A673 (cell line): ENCODE results near the gene TSPAN19. TPM values are rescaled to one million over a fixed set of nuclear protein-coding genes. Genes with fewer than 3 reads are reported as not detected.

Experiments used
- BruUV-seq: library from RNA; stranded (reverse); fragments of 400-500 nt; replicated peaks from 2 replicates; lab custom pipeline; 2021; lab: Mats Ljungman, UMichigan
- CTCF ChIA-PET: fragments of 300-600 bp; sonication (Branson Sonifier 250); formaldehyde crosslinking; loops from one replicate; lab custom pipeline; 2022; ENCODE audit warnings: antibody characterized with exemption; lab: Charles Lee
- POLR2A ChIA-PET: fragments of 300-600 bp; sonication (Branson Sonifier 250); formaldehyde crosslinking; loops from one replicate; lab custom pipeline; 2022; ENCODE audit warnings: antibody characterized with exemption; ENCODE audit not compliant: low non-redundant PET; lab: Charles Lee
- DNase-seq: peaks from one replicate; pipeline ENCODE4 v3.0.0-alpha.2; 2015; ENCODE audit warnings: low spot score
- H3K27ac ChIP-seq: fragments of 200-600 bp; sonication (generic); 2 replicates; pipeline ENCODE4 v1.5.1; 2016; ENCODE audit warnings: mixed run types, low read depth, mild to moderate bottlenecking, mixed read lengths, antibody characterized with exemption, low read length; ENCODE audit not compliant: poor library complexity, severe bottlenecking
- H3K27me3 ChIP-seq: fragments of 200-600 bp; sonication (generic); replicated peaks from 2 replicates; pipeline ENCODE4 v1.6.1; 2017; ENCODE audit warnings: mixed run types, low read depth, mild to moderate bottlenecking, mixed read lengths, antibody characterized with exemption, low read length; ENCODE audit not compliant: insufficient read depth, poor library complexity
- H3K36me3 ChIP-seq: fragments of 200-600 bp; sonication (generic); 2 replicates; pipeline ENCODE4 v1.6.1; 2016; ENCODE audit warnings: mixed run types, mild to moderate bottlenecking, mixed read lengths, antibody characterized with exemption, low read length; ENCODE audit not compliant: insufficient read depth, poor library complexity, severe bottlenecking
- H3K4me1 ChIP-seq: fragments of 200-600 bp; sonication (generic); 2 replicates; pipeline ENCODE4 v1.6.1; 2017; ENCODE audit warnings: mixed run types, mild to moderate bottlenecking, mixed read lengths, antibody characterized with exemption, low read length; ENCODE audit not compliant: insufficient read depth, poor library complexity, severe bottlenecking
- H3K4me3 ChIP-seq: fragments of 200-600 bp; sonication (generic); 2 replicates; pipeline ENCODE4 v1.5.1; 2016; ENCODE audit warnings: low read depth, mixed run types, mild to moderate bottlenecking, mixed read lengths, low read length; ENCODE audit not compliant: poor library complexity, severe bottlenecking
- H3K9me3 ChIP-seq: fragments of 200-600 bp; sonication (generic); 2 replicates; pipeline ENCODE4 v1.6.1; 2016; ENCODE audit warnings: mixed run types, low read depth, mild to moderate bottlenecking, mixed read lengths, antibody characterized with exemption, low read length; ENCODE audit not compliant: poor library complexity, severe bottlenecking
- EZH2 ChIP-seq: fragments of 200-600 bp; sonication (generic); IDR thresholded peaks from 2 replicates; pipeline ENCODE4 v1.6.1; 2017; ENCODE audit warnings: borderline replicate concordance, low read depth, mild to moderate bottlenecking, mixed read lengths, antibody characterized with exemption, low read length; ENCODE audit not compliant: poor library complexity, severe bottlenecking
- intact Hi-C: fragments of 100-400 bp; cut with micrococcal nuclease; formaldehyde crosslinking; loops from one replicate; pipeline ENCODE4 v1.10.0; 2022; ENCODE audit not compliant: unreplicated experiment
- total RNA-seq: library from RNA; stranded (reverse); gene quantifications from 2 replicates; pipeline ENCODE4 v1.2.3, GENCODE V29; 2021
- TF ChIP-seq, protein P1 (sequence below): fragments of 300-800, 200-600 bp; sonication (generic); conservative IDR thresholded peaks from 2 replicates; pipeline ENCODE4 v1.5.1; 2017; ENCODE audit warnings: low read depth, mild to moderate bottlenecking, antibody characterized with exemption, low read length, moderate library complexity, mixed read lengths

Gene TSPAN19
- total RNA-seq, 1 experiment from 2014 or later, result not detected

DNA sequence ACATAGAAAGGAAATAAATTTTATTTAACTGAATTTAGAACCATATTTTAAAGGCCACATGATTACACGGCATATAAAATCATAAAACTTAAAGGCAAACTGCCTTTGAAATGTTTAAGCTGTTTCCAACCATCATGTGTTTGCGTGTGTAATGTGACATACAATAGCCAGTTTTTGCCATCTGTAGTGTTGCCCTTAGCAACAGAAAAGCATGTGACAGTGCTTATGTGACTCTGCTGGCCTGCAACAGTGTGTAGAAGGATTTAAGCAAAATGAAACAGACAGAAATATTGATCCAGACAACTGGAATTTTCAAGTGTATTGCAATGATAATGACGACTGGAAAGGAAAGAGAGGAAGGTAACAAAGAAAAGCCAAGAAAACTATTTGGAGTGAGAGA, 49.5 kb downstream of the TSPAN19 start:
- no peaks in the 10 kb centered on the region for H3K36me3 ChIP-seq
- BruUV-seq, result no TSS peak
- no peak overlapping the region for H3K27ac ChIP-seq
- H3K27me3 ChIP-seq, result no peaks in the 10 kb centered on the region
- no peak for DNase-seq
- ChIA-PET CTCF (no interaction called here), POLR2A (no interaction called here)
- H3K9me3 ChIP-seq, result no peaks in the 10 kb centered on the region
- intact Hi-C loops, result no loop called here
- TF ChIP-seq, protein P1, sequence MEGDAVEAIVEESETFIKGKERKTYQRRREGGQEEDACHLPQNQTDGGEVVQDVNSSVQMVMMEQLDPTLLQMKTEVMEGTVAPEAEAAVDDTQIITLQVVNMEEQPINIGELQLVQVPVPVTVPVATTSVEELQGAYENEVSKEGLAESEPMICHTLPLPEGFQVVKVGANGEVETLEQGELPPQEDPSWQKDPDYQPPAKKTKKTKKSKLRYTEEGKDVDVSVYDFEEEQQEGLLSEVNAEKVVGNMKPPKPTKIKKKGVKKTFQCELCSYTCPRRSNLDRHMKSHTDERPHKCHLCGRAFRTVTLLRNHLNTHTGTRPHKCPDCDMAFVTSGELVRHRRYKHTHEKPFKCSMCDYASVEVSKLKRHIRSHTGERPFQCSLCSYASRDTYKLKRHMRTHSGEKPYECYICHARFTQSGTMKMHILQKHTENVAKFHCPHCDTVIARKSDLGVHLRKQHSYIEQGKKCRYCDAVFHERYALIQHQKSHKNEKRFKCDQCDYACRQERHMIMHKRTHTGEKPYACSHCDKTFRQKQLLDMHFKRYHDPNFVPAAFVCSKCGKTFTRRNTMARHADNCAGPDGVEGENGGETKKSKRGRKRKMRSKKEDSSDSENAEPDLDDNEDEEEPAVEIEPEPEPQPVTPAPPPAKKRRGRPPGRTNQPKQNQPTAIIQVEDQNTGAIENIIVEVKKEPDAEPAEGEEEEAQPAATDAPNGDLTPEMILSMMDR, result no peak
- no peak for TF ChIP-seq EZH2
- H3K4me3 ChIP-seq, result no peak overlapping the region
- H3K4me1 ChIP-seq, result no peaks in the 10 kb centered on the region

DNA sequence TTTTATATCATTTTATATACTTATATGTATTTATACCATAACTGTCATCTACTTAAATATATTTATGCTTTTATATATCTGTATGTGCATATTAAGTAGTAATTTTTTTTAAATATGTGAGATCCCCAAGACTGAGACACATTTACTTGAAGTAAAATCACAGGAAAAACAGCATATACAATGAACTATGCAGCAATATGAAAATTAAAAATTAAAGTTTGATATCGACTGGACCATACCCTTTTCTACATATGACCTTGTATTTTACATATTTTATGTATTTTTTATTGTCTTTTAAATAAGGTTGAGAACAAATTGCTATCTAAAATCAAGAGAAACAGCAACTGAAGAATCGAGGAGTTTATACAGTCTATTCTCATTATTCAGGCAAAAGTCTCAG, 50.0 kb downstream of the TSPAN19 start:
- Histone ChIP-seq H3K4me1 (no peaks in the 10 kb centered on the region), H3K9me3 (no peaks in the 10 kb centered on the region), H3K4me3 (no peak overlapping the region), H3K27me3 (no peaks in the 10 kb centered on the region), H3K27ac (no peak overlapping the region), H3K36me3 (no peaks in the 10 kb centered on the region)
- ChIA-PET CTCF (no interaction called here), POLR2A (no interaction called here)
- no peak for DNase-seq
- TF ChIP-seq EZH2, result no peak
- TF ChIP-seq, protein P1, result no peak
- no TSS peak for BruUV-seq
- intact Hi-C loops, result no loop called here

DNA sequence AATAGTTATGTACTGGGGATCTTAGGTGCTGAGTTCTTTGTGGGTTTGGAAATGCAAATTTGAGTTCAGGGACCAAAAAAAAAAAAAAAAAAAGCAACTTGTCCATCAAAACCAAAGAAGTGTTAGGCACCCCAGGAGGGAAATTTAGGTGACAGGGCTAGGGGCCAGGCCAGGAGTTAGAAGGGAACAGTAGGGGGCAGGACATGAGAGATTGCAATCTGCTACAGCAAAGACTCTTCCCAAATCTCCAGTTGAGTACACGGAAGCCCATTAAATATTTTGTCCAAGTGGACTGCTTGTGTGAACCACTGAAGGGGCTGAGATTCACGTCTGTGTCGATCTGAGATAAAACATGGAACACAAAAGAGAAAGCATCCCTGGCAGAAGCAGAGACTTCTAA, 52.8 kb downstream of the TSPAN19 start:
- no peak overlapping the region for H3K27ac ChIP-seq

More for the DNA sequence above, 52.8 kb downstream of the TSPAN19 start:
- no TSS peak for BruUV-seq
- no peaks in the 10 kb centered on the region for H3K36me3 ChIP-seq
- peaks cover 6% of the 10 kb centered on the region for H3K4me1 ChIP-seq
- ChIA-PET CTCF (no interaction called here), POLR2A (no interaction called here)
- no peak for DNase-seq
- intact Hi-C loops, result no loop called here
- TF ChIP-seq, protein P1, result no peak
- TF ChIP-seq EZH2, result no peak
- no peaks in the 10 kb centered on the region for H3K27me3 ChIP-seq
- no peak overlapping the region for H3K4me3 ChIP-seq
- H3K9me3 ChIP-seq, result no peaks in the 10 kb centered on the region
